NCI-H2029 (cell line): ENCODE measurements around the gene FAM76A.
"Not testable (repeated sequence)": the region's sequence is repeated elsewhere in the genome, so short reads cannot be mapped to it uniquely, and the experiment has no call there.

Source experiments
- DNase-seq: peaks from one replicate; lab custom pipeline; 2025; lab: John Stamatoyannopoulos, UW

The FAM76A gene

DNA sequence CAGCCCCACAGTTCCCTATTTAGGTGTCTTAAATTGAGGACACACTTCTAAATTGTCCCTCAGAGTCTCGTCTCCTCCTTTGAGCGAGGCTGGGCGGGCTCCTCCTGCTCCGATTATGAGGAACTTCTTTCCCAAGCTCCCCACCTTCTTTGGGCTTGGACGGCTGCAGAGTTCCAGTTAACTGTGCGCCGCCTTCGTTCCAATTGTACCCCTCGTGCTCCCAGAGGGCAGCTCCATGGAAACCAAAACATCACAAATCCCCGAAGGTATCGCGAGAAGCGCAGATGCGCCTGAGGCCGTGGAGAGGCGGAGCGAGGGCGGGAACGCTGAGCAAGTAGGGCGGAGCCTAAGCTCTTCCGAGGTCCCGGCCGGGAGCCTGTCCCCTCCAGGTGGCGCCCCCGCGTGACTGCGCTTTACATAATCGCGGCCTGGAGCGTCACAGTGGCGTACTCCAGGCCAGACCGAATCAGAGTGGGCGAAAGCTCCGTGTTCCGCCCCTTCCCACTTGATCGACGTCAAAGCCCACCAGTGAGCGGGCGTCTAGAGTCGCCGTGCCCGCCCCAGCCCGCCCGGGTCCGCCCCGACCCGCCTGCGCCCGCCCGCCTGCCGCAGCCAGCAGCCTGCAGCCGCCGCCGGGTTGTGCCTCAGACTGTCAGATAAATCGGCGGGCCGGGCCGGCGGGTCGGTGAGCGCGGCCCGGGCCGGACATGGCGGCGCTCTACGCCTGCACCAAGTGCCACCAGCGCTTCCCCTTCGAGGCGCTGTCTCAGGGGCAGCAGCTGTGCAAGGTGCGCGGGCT lies at the start of gene FAM76A:
TSS of gene FAM76A (plus strand) at position 588 of the 799 bp plus-strand sequence. CDS start at position 708, 120 bp downstream.
- DNase-seq = peak; percentile 99

DNA sequence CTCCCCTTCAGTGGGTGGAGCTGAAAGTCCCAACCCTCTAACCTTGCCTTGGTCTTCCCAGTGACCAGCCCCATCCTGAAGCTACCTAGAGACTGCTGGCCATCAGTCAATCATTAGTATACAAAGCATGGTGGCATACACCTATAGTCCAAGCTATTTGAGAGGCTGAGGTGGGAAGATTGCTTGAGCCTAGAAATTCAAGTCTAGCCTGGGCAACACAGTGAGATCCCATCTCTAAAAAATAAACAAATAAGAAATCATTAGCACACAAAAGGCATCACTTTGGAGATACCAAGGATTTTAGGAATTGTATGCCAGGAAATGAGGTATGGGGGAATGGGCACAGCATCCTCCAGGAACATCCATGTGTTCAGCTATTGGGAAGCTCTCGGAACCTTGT lies 49.4 kb upstream of the FAM76A start:
- no peak for DNase-seq

DNA sequence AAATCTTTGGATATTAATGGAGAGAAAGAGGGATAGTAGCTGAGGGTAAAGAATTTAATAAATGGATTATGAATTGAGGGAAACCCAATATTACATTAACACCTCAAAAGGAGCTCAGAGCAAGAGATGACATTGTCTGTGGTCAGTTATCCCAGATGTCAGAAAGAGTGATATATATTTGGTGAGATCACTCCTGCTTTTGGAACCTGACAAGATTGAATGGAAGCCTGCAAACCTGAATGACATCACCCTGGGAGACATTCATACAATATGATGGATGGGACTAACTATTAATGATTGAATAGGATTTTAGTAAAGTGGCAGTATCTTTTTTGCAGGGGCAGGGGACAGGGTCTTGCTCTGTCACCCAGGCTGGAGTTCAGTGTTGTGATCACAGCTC lies 47.0 kb upstream of the FAM76A start:
- DNase-seq = no peak

DNA sequence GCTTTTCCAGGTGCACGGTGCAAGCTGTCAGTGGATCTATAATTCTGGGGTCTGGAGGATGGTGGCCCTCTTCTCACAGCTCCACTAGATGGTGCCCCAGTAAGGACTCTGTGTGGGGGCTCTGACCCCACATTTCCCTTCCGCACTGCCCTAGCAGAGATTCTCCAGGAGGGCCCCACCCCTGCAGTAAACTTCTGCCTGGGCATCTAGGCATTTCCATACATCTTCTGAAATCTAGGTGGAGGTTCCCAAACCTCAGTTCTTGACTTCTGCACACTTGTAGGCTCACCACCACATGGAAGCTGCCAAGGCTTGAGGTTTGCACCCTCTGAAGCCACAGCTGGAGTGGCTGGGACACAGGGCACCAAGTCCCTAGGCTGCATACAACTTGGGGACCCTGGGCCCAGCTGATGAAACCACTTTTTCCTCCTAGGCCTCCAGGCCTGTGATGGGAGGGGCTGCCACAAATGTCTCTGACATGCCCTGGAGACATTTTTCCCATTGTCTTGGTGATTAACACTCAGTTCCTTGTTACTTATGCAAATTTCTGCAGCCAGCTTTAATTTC lies 45.5 kb upstream of the FAM76A start:
- DNase-seq = not testable (repeated sequence)

DNA sequence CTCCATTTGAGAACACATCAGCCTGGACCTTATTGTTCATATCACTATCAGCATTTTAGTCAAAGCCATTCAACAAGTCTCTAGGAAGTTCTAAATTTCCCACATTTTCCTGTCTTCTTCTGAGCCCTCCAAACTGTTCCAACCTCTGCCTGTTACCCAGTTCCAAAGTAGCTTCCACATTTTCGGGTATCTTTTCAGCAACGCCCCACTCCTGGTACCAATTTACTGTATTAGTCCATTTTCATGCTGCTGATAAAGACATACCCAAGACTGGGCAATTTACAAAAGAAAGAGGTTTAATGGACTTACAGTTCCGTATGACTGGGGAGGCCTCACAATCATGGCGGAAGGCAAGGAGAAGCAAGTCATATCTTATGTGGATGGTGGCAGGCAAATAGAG lies 44.2 kb upstream of the FAM76A start:
- DNase-seq = not testable (repeated sequence)

DNA sequence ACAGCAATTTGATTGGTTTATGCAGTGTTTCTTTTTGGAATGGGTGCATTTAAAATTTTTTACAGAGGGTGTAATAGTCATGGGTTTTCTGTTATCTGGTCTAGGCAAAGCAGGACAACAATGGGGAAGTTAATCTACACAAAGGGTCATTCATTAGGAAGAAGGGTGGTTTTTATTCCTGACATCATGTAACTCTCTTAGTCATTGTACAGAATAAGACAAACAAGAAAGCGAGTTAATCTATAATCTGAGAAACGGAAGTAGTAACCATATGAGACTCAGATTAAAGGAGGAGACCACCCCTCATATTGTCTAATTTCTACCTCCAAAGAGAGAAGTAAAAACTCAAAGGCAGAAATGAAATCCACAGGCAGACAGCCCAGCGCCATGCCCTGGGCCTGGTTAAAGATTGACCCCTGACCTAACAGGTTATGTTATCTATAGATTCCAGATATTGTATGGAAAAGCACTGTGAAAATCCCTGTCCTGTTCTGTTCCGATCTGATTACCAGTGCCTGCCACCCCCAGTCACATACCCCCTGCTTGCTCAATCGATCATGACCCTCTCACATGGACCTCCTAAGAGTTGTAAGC lies 43.3 kb upstream of the FAM76A start:
- no peak for DNase-seq

DNA sequence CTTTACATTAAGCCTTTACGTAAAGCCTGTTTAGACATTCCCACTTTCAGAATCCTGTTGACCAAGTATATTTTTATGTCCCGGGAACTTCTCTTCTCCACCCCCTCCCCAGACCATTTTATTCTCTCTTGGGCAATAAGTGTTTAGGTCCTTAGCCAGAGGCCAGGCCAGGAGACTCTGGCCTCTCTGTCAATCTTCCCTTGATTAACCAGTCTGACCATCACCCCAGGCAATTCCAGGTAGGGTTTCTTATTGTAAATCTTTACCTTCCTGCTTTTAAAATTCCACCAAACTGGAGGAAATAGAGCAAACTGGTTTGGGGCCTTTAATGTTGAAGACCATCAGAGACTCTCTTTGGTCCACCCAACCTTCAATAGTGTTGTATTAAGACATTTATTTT lies 41.6 kb upstream of the FAM76A start:
- DNase-seq = no peak

DNA sequence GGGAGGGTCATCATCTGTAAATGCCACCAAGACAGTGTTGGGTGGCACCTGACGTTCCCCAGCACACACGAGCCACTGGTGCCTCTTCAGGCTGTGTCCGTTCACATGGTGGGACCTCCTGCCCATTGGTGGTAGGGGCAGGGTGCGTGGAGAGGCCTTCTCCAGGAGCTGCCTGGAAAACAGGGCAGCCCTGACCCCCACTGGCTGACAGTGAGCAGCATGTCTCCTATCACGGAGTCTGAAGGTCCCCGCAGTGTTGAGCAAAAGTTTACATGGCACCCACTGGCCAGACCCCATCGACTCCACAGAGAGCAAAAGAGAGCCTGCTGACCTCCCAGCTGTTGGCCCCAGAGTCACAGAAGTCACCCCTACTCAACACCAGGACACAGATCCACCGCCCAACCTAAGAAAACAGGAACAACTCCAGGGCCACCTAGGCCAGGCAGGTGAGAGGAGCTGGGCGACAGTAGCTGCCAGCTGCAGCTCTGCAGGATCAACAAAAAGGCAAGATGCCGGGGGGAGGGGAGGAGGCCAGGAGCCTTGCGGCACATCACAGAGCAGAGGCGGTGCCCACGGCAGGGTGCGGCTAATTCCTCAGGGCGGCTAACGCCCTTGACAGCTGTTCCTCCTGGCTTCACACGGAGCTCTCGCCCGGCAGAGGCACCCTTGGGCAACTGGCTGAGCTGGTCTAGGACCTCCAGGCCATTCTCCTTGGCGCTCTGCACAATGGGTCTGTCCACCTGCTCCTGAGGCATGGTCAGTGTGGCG lies 39.4 kb upstream of the FAM76A start:
- no peak for DNase-seq

DNA sequence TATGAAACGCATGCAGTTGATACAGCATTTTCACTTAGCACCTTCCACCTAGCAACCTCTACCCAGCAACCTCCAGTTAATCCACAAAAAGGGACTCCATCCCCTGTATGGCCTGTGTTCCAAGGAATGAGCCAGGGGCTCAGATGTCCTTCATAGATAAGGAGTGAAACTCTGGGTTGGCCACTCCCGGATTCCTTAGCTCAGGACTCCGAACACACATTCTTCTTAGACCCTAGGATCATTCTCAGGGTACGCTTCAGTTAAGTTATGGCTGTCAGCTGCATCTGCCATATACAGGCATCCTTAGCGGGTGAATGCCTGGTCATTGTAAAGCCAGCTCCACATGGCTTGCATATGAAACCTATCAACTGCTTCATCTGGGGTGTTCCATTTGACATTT lies 37.9 kb upstream of the FAM76A start:
- DNase-seq = no peak

DNA sequence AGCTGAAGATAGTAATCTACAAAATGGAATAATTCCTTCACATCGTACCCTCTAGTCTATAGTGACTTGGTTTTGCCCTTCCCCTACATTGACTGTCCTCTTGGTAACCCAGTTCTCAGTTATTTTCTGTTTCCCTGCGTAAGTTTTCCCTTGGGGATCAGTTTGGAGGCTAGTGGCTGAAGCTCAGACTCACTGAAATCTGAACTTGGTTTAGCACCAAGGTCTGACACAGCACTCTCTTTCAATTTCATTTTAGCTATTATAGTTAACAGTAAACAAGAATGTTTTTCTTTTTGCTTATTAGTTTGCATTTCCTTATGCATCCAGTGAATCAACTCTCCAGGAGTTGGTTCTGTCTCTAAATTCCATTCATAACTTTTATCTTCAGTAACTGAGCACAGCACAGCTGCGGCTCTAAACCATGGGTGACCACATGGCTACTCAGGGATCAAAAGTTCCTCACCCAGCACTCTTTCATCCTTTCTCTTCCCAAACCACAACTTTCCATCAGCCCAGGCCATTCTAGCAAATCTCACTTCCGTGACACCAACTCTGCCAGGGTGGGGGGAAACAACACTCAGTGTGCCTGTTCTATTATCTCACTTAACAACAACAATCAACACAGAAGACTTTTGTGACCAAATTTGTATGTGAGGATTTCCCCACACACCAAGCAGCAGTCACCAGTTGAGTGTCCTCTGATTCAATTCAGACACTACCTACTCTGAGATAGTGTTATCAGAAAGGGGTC lies 36.2 kb upstream of the FAM76A start:
- no peak for DNase-seq

DNA sequence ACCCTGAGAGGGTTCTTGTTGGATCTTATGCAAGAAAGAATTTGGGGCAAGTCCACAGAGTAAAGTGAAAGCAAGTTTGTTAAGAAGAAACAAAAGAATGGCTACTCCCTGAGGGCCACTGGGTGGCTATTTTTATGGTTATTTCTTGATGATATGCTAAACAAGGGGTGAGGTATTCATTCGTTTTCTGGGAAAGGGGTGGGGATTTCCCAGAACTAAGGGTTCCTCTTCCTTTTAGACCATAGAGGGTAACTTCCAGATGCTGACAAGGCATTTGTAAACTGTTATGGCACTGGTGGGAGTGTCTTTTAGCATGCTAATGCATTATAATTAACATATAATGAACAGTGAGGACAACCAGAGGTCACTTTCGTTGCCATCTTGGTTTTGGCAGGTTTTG lies 35.6 kb upstream of the FAM76A start:
- DNase-seq = no peak

DNA sequence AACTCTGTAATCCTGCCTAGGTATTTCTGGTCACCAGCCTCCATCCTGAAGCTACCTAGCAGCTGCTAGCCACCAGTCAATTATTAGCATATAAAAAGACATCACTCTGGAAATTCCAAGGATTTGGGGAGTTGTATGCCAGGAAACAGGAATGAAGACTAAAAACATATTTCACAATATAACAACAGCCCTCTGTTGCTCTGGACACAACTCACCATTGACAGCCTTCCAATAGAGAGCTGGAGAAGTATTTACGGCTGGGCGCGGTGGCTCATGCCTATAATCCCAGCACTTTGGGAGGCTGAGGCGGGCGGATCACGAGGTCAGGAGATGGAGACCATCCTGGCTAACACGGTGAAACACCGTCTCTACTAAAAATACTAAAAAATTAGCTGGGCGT lies 28.9 kb upstream of the FAM76A start:
- DNase-seq = not testable (repeated sequence)

DNA sequence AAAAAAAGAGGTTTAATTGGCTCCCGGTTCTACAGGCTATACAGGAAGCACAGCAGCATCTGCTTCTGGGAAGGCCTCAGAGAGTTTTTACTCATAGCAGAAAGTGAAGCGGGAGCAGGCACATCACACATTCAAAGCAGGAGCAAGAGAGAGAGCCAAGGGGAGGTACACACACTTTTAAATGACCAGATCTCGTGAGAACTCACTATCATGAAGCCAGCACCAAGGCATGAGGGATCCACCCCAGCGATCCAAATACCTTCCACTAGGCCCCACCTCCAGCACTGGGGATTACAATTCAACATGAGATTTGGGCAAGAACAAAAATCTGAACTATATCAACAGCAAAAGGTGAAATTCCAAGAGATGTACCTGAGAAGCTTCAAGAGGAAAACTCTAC lies 20.8 kb upstream of the FAM76A start:
- no peak for DNase-seq

DNA sequence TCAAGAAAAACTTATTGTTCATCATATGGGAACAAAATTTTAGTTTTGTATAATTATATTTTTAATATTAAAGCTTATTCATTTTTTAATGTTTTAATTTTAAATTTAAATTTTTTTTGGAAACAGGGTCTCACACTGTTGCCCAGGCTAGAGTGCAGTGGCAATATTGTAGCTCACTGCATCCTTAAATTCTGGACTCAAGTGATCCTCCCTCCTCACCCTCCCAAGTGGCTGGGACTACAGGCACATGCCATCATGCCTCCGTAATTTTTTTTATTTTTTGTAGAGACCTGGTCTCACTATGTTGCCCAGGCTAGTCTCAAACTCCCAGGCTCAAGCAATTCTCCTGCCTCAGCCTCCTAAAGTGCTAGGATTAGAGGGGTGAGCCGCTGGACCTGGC lies 20.2 kb upstream of the FAM76A start:
- no peak for DNase-seq

DNA sequence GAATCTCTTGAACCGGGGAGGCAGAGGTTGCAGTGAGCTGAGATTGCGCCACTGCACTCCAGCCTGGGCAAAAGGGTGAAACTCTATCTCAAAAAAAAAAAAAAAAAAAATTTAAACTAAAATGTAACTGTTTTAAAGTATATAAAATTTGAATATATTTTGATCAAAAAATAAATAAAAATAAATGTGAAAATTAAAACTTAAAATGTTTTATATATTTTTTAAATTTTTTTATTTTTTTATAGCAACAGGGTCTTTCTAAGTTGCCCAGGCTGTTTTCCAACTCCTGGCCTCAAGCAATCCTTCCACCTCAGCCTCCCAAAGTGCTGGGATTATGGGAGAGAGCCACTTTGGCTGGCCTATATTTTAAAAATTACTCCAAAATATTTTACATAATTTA lies 15.2 kb upstream of the FAM76A start:
- DNase-seq = no peak

DNA sequence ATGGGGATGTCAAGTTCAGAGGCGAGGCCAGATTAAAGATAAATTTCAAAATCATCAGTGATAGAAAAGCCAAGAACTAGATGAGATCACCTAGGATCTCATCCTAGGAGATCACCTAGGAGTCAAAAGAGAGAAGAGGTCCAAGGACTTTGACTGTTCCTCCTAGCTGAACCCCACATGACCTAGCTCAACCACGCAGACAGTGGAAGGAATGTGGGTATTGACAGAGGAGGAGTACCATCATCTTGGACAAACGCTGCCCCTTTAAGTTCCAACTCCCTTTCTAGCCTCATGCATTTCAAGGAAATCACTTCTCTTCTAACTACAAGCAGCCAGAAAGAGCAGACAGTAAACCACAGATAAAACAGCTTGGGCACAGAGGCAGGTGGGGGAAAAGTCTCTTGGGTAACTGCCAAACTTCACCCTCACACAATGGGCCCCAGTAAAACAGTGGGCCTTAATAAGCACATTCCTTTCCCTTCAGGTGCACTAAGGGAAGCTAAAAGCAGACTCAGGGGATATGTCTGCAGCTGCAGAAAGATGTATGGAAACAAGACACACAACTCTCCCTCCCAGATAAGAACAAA lies 12.5 kb upstream of the FAM76A start:
- no peak for DNase-seq

DNA sequence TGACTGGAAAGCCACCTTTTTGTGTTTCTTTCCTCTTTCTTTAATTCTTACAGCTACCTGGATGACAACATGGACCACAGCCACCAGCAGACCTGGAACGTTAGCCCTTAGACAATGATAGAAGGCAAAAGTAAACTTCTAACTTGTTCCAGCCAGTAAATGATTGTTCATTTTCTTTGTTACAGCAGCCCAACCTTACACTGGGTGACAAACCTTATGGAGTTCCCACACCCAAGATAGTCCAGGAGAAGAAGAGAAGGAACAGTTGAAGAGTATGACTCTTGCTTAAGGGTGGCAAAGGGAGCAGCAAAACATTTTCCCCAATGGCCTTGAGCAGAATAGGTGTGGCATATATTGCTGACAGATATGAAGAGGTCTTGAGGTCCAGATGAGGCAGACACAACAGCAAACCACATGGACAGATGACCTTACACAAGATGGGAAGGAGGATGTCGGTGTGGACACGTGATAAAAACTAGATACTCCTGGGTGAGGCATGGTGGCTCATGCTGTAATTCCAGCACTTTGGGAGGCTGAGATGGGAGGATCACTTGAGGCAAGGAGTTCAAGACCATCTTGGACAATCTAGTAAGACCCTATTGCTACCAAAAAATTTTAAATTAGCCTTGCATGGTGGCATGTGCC lies 11.8 kb upstream of the FAM76A start:
- DNase-seq = no peak

DNA sequence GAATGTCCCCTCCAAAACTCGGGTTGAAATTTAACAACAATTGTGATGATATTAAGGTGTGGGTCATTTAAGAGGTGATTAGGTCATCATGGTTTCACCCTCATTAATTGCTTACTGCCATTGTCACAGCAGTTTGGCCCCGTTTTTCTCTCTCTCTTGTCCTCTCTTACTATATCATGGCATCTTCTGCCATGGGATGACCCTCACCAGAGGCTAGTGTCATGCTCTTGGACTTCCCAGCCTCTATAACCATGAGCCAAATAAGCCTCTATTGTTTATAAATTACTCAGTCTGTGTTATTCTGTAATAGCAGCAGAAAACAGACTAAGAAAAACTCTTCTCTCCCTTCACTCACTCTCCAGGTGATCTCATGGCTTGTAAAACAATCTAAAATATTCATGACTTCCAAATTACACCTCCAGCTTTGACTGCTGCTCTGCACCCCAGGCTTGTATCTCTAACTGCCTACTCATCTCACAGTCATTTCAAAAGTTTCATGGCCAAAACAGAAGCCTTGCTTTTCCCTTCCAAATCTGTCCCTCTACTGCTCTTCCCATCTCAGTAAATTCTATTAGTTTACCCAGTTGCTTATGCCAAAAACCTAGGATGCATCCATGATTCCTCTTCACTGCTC lies 9.4 kb upstream of the FAM76A start:
- no peak for DNase-seq

DNA sequence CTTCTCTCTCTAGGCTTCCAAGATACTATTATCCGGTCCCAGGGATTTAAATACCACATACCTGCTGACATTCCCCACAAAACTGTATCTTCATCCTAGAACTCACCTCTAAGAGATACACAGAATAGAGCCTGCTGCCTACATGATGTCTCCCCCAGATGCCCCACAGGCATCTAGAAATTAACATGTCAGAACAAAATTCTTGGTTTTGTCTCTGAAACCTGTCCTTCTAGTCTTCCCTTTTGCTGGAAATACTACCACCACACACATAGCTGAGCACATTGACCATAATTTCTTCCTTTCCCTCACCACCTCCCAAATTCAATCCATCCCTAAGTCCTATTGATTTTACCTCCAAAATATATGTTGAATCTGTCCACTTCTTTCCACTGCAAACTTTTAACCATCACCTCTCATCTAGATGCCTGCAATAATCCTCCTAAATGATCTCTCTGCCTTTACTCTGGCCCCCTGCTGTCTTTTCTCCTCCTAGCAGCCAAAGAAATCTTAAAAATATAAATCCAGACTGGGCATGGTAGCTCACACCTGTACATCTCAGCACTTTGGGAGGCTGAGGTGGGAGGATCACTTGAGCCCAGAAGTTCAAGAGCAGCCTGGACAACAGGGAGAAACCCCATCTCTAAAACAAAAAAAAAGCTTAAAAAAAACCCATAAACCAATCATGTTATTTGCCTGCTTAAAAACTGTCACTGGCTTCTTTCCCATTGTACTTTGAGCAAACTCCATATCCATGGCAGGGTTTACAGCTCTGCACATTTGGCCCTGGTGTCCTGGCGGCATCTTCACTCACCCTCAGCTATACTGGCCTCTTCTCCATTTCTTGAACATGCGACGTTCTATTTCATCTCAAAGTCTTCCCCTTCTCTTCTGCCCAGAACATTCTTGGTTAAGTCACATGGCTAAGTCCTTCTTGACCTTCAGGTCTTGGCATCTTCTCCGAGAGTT lies 6.2 kb upstream of the FAM76A start:
- DNase-seq = no peak
